ENCODE results near the gene COL15A1.

DNA sequence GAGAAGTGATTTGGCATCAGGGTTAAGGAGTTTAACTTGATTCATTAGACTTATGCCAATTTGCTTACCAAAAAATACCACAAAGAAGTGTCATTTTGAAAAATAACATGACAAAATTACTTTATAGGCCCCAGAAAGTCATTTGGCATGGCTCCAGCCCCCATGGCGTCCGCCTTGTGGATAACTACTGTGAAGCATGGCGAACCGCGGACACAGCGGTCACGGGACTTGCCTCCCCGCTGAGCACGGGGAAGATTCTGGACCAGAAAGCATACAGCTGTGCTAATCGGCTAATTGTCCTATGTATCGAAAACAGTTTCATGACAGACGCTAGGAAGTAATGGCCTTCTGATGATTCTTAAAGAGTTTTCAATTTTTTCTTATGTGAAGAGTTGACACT is 125.8 kb downstream of the COL15A1 start:
- TF ChIP-seq, protein P1, sequence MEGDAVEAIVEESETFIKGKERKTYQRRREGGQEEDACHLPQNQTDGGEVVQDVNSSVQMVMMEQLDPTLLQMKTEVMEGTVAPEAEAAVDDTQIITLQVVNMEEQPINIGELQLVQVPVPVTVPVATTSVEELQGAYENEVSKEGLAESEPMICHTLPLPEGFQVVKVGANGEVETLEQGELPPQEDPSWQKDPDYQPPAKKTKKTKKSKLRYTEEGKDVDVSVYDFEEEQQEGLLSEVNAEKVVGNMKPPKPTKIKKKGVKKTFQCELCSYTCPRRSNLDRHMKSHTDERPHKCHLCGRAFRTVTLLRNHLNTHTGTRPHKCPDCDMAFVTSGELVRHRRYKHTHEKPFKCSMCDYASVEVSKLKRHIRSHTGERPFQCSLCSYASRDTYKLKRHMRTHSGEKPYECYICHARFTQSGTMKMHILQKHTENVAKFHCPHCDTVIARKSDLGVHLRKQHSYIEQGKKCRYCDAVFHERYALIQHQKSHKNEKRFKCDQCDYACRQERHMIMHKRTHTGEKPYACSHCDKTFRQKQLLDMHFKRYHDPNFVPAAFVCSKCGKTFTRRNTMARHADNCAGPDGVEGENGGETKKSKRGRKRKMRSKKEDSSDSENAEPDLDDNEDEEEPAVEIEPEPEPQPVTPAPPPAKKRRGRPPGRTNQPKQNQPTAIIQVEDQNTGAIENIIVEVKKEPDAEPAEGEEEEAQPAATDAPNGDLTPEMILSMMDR (IDR thresholded peaks at IDR 0.05), result no peak
- TF ChIP-seq, protein P2, sequence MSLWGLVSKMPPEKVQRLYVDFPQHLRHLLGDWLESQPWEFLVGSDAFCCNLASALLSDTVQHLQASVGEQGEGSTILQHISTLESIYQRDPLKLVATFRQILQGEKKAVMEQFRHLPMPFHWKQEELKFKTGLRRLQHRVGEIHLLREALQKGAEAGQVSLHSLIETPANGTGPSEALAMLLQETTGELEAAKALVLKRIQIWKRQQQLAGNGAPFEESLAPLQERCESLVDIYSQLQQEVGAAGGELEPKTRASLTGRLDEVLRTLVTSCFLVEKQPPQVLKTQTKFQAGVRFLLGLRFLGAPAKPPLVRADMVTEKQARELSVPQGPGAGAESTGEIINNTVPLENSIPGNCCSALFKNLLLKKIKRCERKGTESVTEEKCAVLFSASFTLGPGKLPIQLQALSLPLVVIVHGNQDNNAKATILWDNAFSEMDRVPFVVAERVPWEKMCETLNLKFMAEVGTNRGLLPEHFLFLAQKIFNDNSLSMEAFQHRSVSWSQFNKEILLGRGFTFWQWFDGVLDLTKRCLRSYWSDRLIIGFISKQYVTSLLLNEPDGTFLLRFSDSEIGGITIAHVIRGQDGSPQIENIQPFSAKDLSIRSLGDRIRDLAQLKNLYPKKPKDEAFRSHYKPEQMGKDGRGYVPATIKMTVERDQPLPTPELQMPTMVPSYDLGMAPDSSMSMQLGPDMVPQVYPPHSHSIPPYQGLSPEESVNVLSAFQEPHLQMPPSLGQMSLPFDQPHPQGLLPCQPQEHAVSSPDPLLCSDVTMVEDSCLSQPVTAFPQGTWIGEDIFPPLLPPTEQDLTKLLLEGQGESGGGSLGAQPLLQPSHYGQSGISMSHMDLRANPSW (CRISPR knock-in tag; conservative IDR thresholded peaks at IDR 0.05; ENCODE audit: low read depth), result no peak
- TF ChIP-seq, protein P3, sequence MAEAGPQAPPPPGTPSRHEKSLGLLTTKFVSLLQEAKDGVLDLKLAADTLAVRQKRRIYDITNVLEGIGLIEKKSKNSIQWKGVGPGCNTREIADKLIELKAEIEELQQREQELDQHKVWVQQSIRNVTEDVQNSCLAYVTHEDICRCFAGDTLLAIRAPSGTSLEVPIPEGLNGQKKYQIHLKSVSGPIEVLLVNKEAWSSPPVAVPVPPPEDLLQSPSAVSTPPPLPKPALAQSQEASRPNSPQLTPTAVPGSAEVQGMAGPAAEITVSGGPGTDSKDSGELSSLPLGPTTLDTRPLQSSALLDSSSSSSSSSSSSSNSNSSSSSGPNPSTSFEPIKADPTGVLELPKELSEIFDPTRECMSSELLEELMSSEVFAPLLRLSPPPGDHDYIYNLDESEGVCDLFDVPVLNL (CRISPR knock-in tag; IDR thresholded peaks at IDR 0.05; ENCODE audit: borderline replicate concordance, low read depth), result no peak
- TF ChIP-seq JAZF1 (CRISPR knock-in tag; IDR thresholded peaks at IDR 0.05), result no peak
- TF ChIP-seq, protein P4, sequence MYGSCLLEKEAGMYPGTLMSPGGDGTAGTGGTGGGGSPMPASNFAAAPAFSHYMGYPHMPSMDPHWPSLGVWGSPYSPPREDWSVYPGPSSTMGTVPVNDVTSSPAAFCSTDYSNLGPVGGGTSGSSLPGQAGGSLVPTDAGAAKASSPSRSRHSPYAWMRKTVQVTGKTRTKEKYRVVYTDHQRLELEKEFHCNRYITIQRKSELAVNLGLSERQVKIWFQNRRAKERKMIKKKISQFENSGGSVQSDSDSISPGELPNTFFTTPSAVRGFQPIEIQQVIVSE (CRISPR knock-in tag; IDR thresholded peaks at IDR 0.05; ENCODE audit: borderline replicate concordance), result no peak
- TF ChIP-seq, protein P5, sequence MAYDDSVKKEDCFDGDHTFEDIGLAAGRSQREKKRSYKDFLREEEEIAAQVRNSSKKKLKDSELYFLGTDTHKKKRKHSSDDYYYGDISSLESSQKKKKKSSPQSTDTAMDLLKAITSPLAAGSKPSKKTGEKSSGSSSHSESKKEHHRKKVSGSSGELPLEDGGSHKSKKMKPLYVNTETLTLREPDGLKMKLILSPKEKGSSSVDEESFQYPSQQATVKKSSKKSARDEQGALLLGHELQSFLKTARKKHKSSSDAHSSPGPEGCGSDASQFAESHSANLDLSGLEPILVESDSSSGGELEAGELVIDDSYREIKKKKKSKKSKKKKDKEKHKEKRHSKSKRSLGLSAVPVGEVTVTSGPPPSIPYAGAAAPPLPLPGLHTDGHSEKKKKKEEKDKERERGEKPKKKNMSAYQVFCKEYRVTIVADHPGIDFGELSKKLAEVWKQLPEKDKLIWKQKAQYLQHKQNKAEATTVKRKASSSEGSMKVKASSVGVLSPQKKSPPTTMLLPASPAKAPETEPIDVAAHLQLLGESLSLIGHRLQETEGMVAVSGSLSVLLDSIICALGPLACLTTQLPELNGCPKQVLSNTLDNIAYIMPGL (CRISPR knock-in tag; IDR thresholded peaks at IDR 0.05), result no peak
- TF ChIP-seq ELF4 (CRISPR knock-in tag; IDR thresholded peaks at IDR 0.05; ENCODE audit: low read depth), result no peak
- no peak for TF ChIP-seq ZBTB21 (CRISPR knock-in tag; IDR thresholded peaks at IDR 0.05; ENCODE audit: borderline replicate concordance)
- TF ChIP-seq, protein P6, sequence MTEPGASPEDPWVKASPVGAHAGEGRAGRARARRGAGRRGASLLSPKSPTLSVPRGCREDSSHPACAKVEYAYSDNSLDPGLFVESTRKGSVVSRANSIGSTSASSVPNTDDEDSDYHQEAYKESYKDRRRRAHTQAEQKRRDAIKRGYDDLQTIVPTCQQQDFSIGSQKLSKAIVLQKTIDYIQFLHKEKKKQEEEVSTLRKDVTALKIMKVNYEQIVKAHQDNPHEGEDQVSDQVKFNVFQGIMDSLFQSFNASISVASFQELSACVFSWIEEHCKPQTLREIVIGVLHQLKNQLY (CRISPR knock-in tag; IDR thresholded peaks at IDR 0.05), result no peak
- TF ChIP-seq, protein P7, sequence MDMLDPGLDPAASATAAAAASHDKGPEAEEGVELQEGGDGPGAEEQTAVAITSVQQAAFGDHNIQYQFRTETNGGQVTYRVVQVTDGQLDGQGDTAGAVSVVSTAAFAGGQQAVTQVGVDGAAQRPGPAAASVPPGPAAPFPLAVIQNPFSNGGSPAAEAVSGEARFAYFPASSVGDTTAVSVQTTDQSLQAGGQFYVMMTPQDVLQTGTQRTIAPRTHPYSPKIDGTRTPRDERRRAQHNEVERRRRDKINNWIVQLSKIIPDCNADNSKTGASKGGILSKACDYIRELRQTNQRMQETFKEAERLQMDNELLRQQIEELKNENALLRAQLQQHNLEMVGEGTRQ (CRISPR knock-in tag; IDR thresholded peaks at IDR 0.05), result no peak
- TF ChIP-seq, protein P8, sequence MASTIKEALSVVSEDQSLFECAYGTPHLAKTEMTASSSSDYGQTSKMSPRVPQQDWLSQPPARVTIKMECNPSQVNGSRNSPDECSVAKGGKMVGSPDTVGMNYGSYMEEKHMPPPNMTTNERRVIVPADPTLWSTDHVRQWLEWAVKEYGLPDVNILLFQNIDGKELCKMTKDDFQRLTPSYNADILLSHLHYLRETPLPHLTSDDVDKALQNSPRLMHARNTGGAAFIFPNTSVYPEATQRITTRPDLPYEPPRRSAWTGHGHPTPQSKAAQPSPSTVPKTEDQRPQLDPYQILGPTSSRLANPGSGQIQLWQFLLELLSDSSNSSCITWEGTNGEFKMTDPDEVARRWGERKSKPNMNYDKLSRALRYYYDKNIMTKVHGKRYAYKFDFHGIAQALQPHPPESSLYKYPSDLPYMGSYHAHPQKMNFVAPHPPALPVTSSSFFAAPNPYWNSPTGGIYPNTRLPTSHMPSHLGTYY (CRISPR knock-in tag; IDR thresholded peaks at IDR 0.05), result no peak
- TF ChIP-seq PRRX2 (CRISPR knock-in tag; IDR thresholded peaks at IDR 0.05), result no peak
- TF ChIP-seq SP1 (CRISPR knock-in tag; conservative IDR thresholded peaks at IDR 0.05), result no peak
- TF ChIP-seq FOXJ3 (CRISPR knock-in tag; IDR thresholded peaks at IDR 0.05; ENCODE audit: borderline replicate concordance), result no peak

Data from WTC11 (cell line).